T follicular helper cell (primary cell): ENCODE results near the gene MEGF6.
"Not testable (repeated sequence)": the region's sequence is repeated elsewhere in the genome, so short reads cannot be mapped to it uniquely, and the experiment has no call there.

Experiments
- DNase-seq: peaks from one replicate; pipeline ENCODE4 v3.0.0-alpha.2; 2020; ENCODE audit warnings: low read depth

Gene MEGF6

DNA sequence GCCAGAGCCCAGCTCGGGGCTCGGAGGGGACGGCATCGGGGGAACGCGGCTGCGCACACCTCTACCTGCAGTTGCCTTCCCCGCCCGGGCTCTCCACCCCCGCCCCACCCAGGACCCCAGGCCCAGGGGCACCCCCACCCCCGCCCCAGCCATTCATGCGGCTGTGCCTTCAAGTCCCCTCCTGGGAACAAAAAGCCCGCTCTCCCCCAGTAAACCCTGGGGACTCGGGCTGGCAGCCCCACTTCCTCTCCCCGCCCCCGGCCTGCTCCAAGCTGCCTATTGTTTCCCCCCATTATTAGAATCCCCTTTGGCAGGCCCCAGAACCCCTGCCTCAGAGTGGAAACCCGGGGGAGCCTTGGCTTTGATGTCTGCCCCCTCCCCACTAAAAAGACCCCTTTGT is 18.0 kb downstream of the MEGF6 start:
- DNase-seq = no peak

DNA sequence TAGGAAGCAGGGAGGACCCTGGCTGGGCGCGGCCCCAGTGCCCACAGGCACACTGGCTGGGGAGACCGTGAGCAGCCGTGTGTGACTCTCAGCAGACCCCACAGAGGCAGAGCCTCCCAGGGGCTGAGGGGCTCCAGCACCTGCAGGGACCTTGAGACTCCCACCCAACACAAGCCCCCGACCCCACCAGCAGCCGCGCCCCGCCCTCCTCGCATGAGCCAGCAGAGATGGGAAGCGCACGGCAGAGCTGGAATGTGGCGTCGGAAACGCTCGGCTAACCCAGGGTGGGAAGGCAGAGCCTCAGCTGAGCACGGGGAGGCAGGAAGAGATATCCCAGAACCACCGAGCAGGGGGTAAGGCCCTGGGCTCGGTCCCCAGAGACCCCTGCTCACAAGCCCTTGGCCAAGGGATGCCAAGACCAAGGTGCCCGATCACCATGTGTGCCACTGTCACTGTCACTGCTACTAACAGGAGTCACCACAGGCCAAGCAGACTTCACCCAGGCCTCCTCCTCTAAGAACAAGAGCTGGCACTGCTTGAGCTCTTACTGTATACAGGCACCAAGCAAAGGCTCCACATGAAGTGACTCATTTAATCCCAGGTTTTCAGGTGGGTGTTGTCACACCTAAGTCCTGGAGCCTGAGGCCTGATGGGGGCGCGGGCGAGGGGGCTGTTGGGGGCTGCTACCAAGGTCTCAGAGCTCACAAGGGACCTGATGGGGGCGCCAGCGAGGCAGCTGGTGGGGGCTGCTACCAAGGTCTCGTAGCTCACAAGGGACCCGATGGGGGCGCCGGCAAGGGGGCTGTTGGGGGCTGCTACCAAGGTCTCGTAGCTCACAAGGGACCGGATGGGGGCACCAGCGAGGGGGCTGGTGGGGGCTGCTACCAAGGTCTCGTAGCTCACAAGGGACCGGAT is 20.1 kb downstream of the MEGF6 start:
- DNase-seq = no peak

- no peak for DNase-seq
Observed at GRCh38 chr1:3590139-3590763, 21.1 kb downstream of the MEGF6 start.

DNA sequence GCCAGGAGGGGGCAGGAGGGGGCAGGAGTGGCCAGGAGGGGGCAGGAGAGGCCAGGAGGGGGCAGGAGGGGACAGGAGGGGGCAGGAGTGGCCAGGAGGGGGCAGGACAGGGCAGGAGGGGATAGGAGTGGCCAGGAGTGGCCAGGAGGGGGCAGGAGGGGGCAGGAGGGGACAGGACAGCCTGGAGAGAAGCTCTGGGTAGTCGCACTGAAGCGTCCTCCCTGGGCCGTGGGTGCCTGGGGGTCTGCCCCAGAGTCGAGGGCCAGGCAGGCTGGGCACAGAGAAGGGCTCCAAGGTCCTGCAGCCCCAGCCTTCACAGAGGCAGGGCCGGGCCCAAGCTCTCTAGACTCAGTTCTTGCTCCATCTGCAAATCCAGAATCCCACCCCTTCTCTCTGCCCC is 22.9 kb downstream of the MEGF6 start:
- no peak for DNase-seq

- DNase-seq = no peak
Observed at GRCh38 chr1:3586986-3587759, 24.1 kb downstream of the MEGF6 start.

- DNase-seq = no peak
Observed at GRCh38 chr1:3585940-3586568, 25.3 kb downstream of the MEGF6 start.

DNA sequence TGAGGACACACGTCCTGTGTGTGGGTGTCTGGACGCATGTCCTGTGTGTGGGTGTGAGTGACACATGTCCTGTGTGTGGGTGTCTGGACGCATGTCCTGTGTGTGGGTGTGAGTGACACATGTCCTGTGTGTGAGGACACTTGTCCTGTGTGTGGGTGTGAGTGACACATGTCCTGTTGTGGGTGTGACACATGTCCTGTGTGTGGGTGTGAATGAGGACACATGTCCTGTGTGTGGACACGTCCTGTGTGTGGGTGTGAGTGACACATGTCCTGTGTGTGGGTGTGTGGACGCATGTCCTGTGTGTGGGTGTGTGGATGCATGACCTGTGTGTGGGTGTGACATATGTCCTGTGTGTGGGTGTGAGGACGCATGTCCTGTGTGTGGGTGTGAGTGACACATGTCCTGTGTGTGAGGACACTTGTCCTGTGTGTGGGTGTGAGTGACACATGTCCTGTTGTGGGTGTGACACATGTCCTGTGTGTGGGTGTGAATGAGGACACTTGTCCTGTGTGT is 25.9 kb downstream of the MEGF6 start:
- not testable (repeated sequence) for DNase-seq

- DNase-seq = no peak
Observed at GRCh38 chr1:3584915-3585314, 26.4 kb downstream of the MEGF6 start.

DNA sequence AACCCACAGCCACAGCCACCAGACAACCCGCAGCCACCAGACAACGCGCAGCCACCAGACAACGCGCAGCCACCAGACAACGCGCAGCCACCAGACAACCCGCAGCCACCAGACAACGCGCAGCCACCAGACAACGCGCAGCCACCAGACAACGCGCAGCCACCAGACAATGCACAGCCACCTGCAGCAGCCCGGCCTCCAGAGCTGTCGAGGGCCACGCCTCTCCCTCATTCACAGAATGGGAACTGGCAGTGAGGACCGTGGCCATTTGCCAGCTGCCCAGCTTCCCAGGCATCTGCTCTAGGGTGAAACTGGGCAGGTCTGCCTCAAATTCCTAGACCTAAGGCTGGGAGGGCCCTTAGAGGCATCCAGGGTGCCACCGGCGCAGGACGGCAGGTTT is 27.6 kb downstream of the MEGF6 start:
- not testable (repeated sequence) for DNase-seq

DNA sequence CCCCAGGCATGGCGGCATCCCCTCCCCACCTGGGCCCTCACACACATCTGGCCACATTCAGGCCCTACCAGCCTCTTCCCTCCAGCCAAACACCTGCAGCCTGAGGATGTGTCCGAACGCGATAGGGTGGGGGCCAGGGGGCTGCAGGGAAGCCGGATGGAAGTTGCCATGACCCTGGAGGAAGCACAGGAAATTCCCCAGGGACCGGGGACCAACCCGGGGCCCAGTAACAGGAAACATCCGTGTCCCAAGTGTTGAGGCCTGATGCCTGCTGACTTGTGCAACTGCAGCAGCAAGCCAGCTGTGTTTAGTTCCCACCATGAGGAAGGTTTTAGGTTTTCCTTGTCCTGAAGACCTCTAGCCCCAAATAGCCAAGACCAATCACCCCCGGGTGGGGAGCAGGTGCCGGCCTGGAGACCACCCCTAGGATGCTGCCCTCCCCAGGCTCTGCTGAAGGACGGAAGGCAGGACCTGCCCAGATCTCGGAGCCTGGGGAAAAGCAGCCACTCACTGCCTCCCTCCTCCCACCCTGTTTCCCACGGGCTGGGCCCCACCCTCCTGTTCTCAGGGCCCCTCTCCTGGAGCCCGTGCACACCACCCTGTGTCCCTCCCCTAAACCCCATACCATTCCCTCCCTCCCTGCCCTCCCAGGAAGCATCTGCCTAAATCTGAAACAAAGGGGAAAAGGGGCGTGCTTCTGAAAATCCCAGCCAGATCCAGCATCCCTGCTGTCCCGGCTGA is 29.8 kb downstream of the MEGF6 start:
- DNase-seq = no peak

- DNase-seq = no peak
Observed at GRCh38 chr1:3580231-3580630, 31.1 kb downstream of the MEGF6 start.

- no peak for DNase-seq
Observed at GRCh38 chr1:3579626-3580025, 31.7 kb downstream of the MEGF6 start.

DNA sequence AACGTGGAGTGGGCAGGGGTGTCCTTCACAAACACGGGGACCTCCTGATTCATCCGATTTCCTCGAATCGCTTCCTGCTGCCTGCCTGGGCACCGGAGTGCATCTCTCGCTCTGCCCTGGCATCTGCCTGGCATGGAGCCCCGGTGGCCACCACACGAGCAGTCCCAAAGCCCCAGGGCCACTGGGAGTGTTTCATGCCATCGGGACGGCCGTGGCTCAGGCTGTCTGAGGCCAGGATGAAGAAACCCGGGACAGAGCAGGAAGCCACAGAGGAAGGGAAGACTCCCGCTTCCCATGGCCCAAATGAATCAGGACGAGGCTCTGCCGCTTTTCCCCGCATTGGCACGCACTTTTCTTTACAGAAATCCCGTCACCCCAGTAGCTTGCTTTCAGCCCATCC is 32.4 kb downstream of the MEGF6 start:
- no peak for DNase-seq

DNA sequence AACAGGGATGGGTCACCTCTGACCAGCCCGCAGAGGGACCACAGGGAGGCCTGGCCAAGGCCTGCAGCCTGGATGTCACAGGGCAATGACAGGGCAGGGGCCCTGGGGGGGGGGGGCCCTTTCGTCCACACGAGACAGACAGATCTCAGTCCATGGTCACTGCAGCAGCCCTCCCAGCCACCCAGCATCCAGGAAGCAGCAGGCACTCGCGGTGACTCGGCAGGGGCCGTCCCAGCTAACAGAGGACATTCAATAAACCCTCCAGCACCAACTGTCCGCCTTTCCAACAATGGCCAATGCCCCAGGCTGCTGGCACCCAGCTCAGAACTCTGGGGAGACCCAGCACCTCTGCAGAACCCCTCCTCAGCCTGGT is 32.9 kb downstream of the MEGF6 start:
- no peak for DNase-seq

DNA sequence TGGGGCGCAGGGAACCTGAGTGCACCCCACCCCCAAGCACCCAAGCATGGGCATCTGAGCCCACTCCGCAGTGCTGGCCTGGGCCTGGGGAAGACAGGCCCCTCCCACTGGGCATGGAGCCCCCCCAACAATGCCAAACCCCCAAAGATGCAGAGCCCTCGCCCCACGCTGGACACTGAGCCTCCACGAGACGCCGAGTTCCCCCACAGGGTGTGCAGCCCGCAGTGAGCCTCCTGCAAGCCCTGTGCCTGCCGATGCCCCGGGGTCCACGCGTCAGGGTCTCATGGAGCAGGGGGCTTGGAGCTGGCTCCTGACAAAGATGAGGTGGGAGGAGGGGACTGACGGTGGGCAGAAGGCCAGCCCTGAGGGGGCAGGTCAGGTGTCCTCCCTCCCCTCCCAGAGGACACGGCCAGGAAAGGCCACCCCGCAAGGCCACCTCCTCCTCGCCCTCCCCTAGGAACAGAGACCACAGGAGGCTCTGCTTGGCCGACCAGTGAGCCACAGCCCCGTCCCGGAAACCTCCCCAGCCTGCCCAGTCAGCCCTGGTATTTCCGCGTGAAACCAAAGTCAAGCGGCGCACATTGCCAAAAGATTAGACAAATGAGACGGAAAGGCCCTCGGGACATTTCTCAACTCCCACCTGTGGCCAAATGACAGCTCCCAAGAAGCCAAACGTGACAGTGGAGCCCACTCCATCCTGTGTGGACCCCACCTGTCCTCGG is 33.4 kb downstream of the MEGF6 start:
- DNase-seq = no peak

DNA sequence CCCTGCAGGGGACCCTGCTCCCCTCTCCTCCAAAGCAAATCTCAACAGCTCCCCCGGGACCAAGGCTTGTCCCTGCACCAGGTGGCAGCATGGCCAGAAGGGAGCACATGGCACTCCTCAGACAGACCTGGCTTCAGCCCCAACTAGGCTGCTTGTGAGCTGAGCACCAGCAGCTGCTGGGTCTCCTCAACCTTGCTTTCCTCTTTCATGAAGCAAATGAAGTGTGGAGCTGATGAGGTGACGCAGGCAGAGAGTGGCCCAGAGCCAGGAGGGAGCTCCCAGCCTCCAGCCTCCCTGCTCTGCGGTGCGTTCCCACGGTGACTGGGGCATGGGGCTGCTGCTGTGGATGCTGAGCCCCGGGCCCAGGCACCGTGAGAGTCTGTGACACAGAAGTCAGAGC is 34.0 kb downstream of the MEGF6 start:
- no peak for DNase-seq

GRCh38 chr1:3575993-3576392 is 35.3 kb downstream of the MEGF6 start:
- DNase-seq = no peak

GRCh38 chr1:3575515-3575914 is 35.8 kb downstream of the MEGF6 start:
- not testable (repeated sequence) for DNase-seq

- DNase-seq = no peak
Observed at GRCh38 chr1:3573500-3573899, 37.8 kb downstream of the MEGF6 start.

DNA sequence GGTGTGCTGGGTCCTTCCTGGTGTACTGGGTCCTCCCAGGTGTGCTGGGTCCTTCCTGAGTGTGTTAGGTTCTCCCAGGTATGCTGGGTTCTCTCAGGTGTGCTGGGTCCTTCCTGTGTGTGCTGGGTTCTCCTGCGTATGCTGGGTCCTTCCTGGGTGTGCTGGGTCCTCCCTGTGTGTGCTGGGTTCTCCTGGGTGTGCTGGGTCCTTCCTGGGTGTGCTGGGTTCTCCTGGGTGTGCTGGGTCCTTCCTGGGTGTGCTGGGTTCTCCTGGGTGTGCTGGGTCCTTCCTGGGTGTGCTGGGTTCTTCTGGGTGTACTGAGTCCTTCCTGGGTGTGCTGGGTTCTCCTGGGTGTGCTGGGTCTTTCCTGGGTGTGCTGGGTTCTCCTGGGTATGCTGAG is 38.7 kb downstream of the MEGF6 start:
- not testable (repeated sequence) for DNase-seq

DNA sequence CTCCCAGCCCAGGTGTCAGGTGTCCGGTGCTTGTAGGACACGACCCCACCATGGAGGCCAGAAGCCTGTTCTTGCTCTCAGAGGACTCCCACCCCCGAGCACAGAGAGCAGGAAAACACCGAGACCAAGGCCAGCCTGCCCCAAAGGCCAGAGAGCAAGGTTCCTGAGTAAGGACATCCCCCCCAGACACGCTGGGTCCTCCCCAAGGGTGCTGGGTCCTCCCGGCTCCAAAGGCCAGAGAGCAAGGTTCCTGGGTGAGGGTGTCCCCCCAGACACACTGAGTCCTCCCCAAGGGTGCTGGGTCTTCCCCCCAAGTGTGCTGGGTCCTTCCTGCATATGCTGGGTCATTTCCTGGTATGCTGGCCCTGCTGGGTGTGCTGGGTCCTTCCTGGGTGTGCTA is 40.0 kb downstream of the MEGF6 start:
- no peak for DNase-seq
